Osteocyte (in vitro differentiated cells): ENCODE data around the gene SLC35E4. TPM values are rescaled to one million over a fixed set of nuclear protein-coding genes. Genes with fewer than 3 reads are reported as not detected.

Source experiments
- DNase-seq: peaks from one replicate; pipeline ENCODE4 v3.0.0; 2021; ENCODE audit warnings: mixed read lengths; ENCODE audit not compliant: unreplicated experiment; ENCODE audit errors: extremely low spot score
- H3K27ac Mint-ChIP-seq: one replicate; pipeline ENCODE4 v1.8.0; 2021; ENCODE audit warnings: mild to moderate bottlenecking, mixed read lengths; ENCODE audit not compliant: unreplicated experiment
- H3K27me3 Mint-ChIP-seq: one replicate; pipeline ENCODE4 v1.8.0; 2021; ENCODE audit warnings: mixed read lengths; ENCODE audit not compliant: unreplicated experiment
- H3K36me3 Mint-ChIP-seq: one replicate; pipeline ENCODE4 v1.8.0; 2021; ENCODE audit warnings: mixed read lengths; ENCODE audit not compliant: unreplicated experiment
- H3K4me1 Mint-ChIP-seq: one replicate; pipeline ENCODE4 v1.8.0; 2021; ENCODE audit warnings: mixed read lengths; ENCODE audit not compliant: unreplicated experiment
- H3K4me3 Mint-ChIP-seq: one replicate; pipeline ENCODE4 v1.8.0; 2021; ENCODE audit warnings: mild to moderate bottlenecking, moderate library complexity, mixed read lengths; ENCODE audit not compliant: unreplicated experiment
- H3K9me3 Mint-ChIP-seq: one replicate; pipeline ENCODE4 v1.8.0; 2021; ENCODE audit warnings: mixed read lengths; ENCODE audit not compliant: unreplicated experiment
- total RNA-seq: library from RNA; stranded (reverse); gene quantifications from 2 replicates; pipeline ENCODE4 v1.2.1, GENCODE V29; 2021
- TF ChIP-seq, protein P1 (sequence below): fragments of 200-600 bp; sonication (generic); IDR thresholded peaks from 2 replicates; pipeline ENCODE4 v1.5.0; 2021; ENCODE audit warnings: antibody characterized with exemption, mild to moderate bottlenecking, moderate library complexity

SLC35E4 gene
- total RNA-seq, 1 donor from 2014 or later = 10.2 TPM

- Mint-ChIP-seq H3K27me3 (peaks cover 11% of the 10 kb centered on the region), H3K36me3 (no peaks in the 10 kb centered on the region), H3K27ac (no peak overlapping the region), H3K4me3 (no peak overlapping the region), H3K9me3 (no peaks in the 10 kb centered on the region), H3K4me1 (no peaks in the 10 kb centered on the region)
- DNase-seq = no peak
- TF ChIP-seq, protein P1, sequence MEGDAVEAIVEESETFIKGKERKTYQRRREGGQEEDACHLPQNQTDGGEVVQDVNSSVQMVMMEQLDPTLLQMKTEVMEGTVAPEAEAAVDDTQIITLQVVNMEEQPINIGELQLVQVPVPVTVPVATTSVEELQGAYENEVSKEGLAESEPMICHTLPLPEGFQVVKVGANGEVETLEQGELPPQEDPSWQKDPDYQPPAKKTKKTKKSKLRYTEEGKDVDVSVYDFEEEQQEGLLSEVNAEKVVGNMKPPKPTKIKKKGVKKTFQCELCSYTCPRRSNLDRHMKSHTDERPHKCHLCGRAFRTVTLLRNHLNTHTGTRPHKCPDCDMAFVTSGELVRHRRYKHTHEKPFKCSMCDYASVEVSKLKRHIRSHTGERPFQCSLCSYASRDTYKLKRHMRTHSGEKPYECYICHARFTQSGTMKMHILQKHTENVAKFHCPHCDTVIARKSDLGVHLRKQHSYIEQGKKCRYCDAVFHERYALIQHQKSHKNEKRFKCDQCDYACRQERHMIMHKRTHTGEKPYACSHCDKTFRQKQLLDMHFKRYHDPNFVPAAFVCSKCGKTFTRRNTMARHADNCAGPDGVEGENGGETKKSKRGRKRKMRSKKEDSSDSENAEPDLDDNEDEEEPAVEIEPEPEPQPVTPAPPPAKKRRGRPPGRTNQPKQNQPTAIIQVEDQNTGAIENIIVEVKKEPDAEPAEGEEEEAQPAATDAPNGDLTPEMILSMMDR = no peak
These were observed 39.4 kb upstream of the SLC35E4 start for GRCh38 chr22:30596199-30596598.

GRCh38 chr22:30596886-30597285 lies 38.7 kb upstream of the SLC35E4 start:
- no peak for DNase-seq
- TF ChIP-seq, protein P1 = no peak
- Mint-ChIP-seq H3K27ac (no peak overlapping the region), H3K27me3 (peaks cover 11% of the 10 kb centered on the region), H3K9me3 (no peaks in the 10 kb centered on the region), H3K4me3 (no peak overlapping the region), H3K4me1 (no peaks in the 10 kb centered on the region), H3K36me3 (no peaks in the 10 kb centered on the region)

- H3K4me1 Mint-ChIP-seq = no peaks in the 10 kb centered on the region
- H3K27ac Mint-ChIP-seq = no peak overlapping the region
- peaks cover 11% of the 10 kb centered on the region for H3K27me3 Mint-ChIP-seq
- no peak for DNase-seq
- no peaks in the 10 kb centered on the region for H3K9me3 Mint-ChIP-seq
- TF ChIP-seq, protein P1 = no peak
- no peaks in the 10 kb centered on the region for H3K36me3 Mint-ChIP-seq
- no peak overlapping the region for H3K4me3 Mint-ChIP-seq
These were observed 36.6 kb upstream of the SLC35E4 start for GRCh38 chr22:30598986-30599385.

DNA sequence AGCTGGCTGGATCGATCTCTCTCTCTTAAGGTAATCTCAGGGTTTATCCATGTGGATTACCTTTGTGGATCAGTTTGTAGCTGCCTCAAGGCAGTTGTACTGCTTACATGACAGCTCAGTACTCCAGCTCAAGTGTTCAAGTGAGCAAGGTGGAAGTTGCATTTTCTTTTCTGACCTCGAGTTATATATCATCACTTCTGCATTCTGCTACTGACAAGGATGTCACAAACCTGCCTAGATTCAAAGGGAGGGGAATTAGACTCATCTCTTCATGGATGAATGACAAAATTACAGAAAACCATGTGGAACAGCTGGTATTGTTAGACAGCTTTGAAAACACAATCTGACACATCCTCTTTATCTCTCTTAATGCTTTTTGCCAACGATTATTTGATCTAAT lies 34.7 kb upstream of the SLC35E4 start:
- no peaks in the 10 kb centered on the region for H3K9me3 Mint-ChIP-seq
- DNase-seq = no peak
- H3K4me1 Mint-ChIP-seq = peaks cover 5% of the 10 kb centered on the region
- H3K27ac Mint-ChIP-seq = no peak overlapping the region
- no peak overlapping the region for H3K4me3 Mint-ChIP-seq
- peaks cover 2% of the 10 kb centered on the region for H3K36me3 Mint-ChIP-seq
- TF ChIP-seq, protein P1 = no peak
- H3K27me3 Mint-ChIP-seq = peaks cover 4% of the 10 kb centered on the region

DNA sequence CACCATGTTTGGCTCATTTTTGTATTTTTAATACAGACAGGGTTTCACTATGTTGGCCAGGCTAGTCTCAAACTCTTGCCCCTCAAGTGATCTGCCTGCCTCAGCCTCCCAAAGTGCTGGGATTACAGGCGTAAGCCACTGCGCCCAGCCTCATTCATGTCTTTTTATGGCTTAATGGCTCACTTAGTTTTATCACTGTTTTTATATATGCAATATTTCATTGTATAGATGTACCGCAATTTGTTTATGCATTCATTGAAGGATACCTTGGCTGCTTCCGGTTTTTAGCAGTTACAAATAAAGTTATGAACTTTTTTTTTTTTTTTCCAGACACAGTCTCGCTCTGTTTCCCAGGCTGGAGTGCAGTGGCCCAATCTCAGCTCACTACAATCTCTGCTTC lies 34.1 kb upstream of the SLC35E4 start:
- Mint-ChIP-seq H3K4me1 (peaks cover 10% of the 10 kb centered on the region), H3K4me3 (no peak overlapping the region), H3K9me3 (no peaks in the 10 kb centered on the region), H3K27ac (no peak overlapping the region), H3K27me3 (peaks cover 2% of the 10 kb centered on the region), H3K36me3 (peaks cover 2% of the 10 kb centered on the region)
- TF ChIP-seq, protein P1 = no peak
- DNase-seq = no peak
